Activated CD4-positive, alpha-beta T cell treated with anti-CD3 and anti-CD28 coated beads, Interleukin-2, Interleukin-6, amounts not matched to agents 100 ng/mL and 50 ng/mL, durations not matched to agents 16 hours and 8 hours (primary cell): ENCODE data around the gene RIMS3.
A peak's percentile ranks its signal among the peaks of the same experiment; 100 is the strongest.

Source experiments
- DNase-seq: peaks from one replicate; pipeline ENCODE4 v3.0.0-alpha.2; 2020

RIMS3 gene

DNA sequence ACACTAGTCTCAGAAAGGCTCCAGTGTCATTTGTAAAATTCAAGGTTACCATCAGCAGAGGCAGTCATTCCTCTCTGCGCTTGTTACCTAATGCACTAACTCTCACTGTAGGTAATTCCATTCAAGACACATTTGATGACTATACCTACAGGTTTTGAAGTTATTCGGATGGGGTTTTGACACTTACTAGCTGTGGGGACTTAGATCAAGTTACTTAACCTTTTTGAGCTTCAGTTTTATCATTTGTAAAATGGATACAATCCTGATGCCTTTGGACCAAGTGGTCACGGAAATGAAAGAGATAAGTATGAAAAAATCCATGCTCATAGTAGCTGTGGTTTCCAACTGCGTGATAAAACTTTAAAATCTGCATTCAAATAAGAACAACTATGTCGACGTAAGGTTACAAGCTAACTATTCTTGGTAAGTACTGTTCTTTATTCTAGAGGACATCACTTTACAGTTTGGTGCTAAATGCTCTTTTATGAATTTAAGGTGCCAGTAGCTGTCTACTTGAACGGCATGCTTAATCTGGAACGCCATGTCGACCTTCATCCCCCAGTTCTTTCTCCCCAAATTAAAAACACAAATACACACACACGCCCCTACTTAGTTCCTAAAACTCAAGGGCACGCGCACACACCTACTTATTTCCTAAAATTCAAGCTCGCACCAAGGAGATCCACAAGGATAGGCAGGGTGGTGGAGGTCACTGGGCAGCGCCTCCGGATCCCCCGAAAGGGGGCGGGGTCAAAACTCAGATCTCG is 25.5 kb upstream of the RIMS3 start:
- DNase-seq = no peak

GRCh38 chr1:40689737-40690136 is 24.3 kb upstream of the RIMS3 start:
- no peak for DNase-seq

- no peak for DNase-seq
These were observed 22.2 kb upstream of the RIMS3 start for GRCh38 chr1:40687661-40688060.

- DNase-seq = no peak
These were observed 21.6 kb upstream of the RIMS3 start for GRCh38 chr1:40687059-40687458.

GRCh38 chr1:40684669-40685068 is 19.2 kb upstream of the RIMS3 start:
- DNase-seq = no peak

GRCh38 chr1:40679165-40679953 is 13.9 kb upstream of the RIMS3 start:
- no peak for DNase-seq

- DNase-seq = no peak
These were observed 11.0 kb upstream of the RIMS3 start for GRCh38 chr1:40676501-40676900.

- no peak for DNase-seq
These were observed 8.0 kb upstream of the RIMS3 start for GRCh38 chr1:40673452-40673851.

DNA sequence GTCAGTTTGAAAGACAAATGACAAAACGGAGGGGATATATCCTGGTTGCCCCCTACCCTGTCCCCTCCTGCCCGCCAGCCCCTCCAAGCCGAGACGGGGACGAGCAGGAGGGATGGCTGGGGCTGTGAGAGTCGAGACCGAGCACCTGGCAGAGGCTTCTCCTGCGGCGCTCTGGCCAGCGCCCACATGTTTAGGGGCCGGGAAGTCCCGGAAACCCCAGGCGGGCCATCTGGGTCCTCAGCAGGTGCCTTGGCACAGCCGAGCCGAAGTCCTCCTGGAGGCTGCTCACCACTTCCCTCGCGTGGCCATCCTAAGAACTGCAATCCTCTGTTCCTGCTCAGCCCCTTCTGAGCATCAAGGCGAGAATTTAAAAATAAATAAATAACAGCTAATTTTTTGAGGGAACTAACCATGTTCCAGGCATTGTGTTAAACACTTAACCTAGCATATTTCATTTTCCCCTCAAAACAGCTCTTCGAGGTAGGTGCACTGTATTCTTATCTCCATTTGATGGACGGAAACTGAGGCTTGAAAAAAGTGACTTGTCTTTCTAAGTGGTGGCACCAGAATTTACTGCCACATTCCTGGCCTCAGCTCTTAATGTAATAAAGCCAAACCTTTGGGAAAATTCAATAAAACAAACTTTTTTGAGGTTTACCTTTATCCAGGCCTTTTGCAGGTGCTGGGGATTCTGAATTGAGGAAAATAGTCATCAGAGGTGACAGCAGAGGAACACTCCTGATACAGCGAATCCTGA is 3.5 kb upstream of the RIMS3 start:
- peak; percentile 88 for DNase-seq

GRCh38 chr1:40664791-40665190 is 691 bp downstream of the RIMS3 start:
- DNase-seq = no peak

DNA sequence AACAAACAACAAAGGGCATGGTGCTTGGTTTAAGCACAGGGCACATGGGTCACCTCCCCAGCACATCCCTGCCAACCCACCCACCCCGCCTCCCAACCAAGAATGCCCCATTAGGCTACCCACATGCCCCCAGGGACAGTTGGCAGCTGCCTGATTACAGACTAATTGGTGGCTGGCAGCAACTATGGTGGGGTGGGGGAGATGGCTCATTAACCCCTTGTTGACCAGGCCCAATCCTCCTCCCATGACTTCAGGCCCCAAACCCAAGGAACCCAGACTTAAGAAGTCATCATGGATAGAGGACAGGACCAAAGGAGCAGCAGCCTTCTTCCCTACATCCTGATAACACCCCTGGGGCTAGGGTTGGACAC is 1.3 kb downstream of the RIMS3 start:
- no peak for DNase-seq

DNA sequence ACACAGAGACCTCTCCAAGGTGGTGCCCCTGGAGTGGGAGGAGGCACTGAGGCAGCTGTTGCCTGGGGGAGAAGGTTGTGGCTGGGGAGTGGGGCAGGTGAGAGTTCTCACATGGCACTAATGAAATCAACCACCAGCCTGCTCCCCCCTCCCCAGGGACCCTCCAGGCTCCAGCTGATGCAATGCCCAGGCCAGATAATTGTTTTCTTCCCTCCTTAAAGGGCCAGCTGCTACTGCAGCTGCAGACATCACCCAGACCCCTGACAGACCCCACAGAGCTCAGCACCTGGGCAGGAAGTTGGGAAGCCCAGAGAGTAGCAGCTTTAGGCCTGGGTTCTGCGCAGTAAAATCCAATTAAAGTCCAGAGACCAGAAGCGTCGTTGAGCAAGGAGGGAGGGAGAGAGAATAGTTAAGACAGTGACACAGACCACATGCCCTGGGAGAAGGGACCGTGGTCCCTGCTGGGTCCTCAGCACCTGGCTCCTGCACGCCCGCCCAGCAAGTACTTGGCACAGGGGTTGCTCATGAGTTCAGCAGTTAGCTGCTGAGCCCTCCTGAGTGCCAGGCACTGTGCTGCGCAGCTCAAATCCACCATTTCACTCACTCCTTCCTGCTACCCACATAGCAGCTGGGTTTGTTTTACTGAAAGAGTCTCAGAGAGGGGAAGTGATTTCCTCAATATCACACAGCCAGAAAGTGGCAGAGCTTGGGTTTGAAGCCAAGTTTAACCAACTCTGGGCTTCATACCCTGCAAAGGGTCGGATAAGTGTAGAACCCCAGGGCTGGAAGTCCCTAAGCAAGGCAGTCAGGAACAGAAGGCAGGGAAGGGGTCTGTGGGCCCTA is 1.9 kb downstream of the RIMS3 start:
- DNase-seq = no peak

GRCh38 chr1:40662864-40663263 is 2.6 kb downstream of the RIMS3 start:
- peak; percentile 58 for DNase-seq

DNA sequence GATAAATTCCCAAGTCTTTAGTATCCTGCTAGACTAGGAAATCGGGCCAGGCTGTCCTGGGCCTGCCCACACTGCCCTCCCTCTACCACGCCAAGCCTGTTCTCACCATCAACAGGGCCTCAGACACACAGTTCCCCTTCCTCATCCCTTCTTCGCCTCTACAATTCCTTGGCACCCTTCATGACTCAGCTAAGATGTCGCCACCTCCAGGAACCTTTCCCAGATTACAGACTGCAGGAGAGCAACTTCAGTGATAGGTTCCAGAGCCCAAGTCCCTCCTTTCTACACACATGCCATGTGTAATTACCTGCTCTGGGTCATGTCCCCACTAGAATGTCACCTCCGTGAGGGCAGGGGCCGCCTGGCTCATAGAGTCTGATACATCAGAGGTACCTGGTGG is 3.3 kb downstream of the RIMS3 start:
- no peak for DNase-seq

DNA sequence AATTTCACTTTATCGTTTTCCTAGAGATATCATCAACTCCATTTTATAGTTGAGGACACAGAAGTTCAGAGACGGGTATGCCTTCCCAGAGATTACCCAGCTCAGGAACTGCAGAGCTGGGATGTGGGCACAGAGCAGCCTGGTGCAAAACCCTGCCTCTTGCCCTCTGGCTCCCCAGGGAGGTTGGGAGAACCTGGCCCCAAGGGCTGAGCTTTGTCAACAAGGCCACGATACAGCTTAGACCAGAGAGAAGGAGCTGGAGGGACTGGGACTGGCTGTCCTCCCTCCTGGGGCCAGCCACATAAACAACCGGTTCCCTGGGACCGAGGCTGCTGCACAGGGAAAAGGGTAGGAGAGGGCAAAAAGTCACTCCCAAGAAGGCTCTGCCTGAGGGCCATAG is 3.8 kb downstream of the RIMS3 start:
- no peak for DNase-seq

DNA sequence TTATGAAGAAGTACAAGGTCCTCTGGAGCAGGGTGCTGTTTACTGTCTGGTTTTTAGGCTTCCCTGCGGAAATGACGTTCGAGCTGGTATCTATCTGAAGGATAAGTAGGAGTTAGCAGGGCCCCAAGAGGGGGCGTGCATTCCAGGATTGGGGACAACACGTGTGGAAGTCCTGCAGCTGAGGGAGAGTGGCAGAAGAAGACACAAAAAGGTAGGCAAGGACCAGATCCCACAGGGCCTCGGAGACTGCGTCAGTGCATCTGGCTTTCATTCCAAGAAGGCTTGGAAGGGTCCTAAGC is 5.9 kb downstream of the RIMS3 start:
- DNase-seq = no peak

- no peak for DNase-seq
These were observed 6.5 kb downstream of the RIMS3 start for GRCh38 chr1:40658751-40659648.

- DNase-seq = no peak
These were observed 8.4 kb downstream of the RIMS3 start for GRCh38 chr1:40657046-40657445.

GRCh38 chr1:40653851-40654537 is 11.5 kb downstream of the RIMS3 start:
- no peak for DNase-seq

GRCh38 chr1:40652979-40653378 is 12.5 kb downstream of the RIMS3 start:
- DNase-seq = no peak

DNA sequence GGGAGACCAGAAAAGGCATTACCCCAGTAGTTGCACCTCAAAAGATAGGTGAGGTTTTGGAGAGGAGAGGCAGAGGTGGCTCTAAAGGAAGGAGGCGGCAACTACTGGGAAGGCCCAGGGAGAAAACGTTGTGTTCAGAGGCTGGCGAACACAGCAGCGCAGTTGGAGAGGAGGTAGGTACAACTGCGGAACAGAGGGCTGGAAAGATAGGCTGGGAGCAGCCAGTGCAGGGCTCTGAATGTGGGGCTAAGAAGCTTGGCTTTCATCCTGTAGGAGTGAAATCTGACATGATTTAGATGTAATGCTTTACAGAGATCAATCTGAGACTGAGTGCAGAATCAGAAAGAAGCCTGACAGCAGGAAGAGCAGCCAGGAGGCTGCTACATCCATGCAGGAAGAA is 13.0 kb downstream of the RIMS3 start:
- no peak for DNase-seq
